Osteocyte (in vitro differentiated cells): ENCODE data around the gene DENND1A. TPM values are rescaled to one million over a fixed set of nuclear protein-coding genes. Genes with fewer than 3 reads are reported as not detected.

Source experiments
- DNase-seq: peaks from one replicate; pipeline ENCODE4 v3.0.0; 2021; ENCODE audit warnings: mixed read lengths; ENCODE audit not compliant: unreplicated experiment; ENCODE audit errors: extremely low spot score
- H3K27ac Mint-ChIP-seq: one replicate; pipeline ENCODE4 v1.8.0; 2021; ENCODE audit warnings: mild to moderate bottlenecking, mixed read lengths; ENCODE audit not compliant: unreplicated experiment
- H3K27me3 Mint-ChIP-seq: one replicate; pipeline ENCODE4 v1.8.0; 2021; ENCODE audit warnings: mixed read lengths; ENCODE audit not compliant: unreplicated experiment
- H3K36me3 Mint-ChIP-seq: one replicate; pipeline ENCODE4 v1.8.0; 2021; ENCODE audit warnings: mixed read lengths; ENCODE audit not compliant: unreplicated experiment
- H3K4me1 Mint-ChIP-seq: one replicate; pipeline ENCODE4 v1.8.0; 2021; ENCODE audit warnings: mixed read lengths; ENCODE audit not compliant: unreplicated experiment
- H3K4me3 Mint-ChIP-seq: one replicate; pipeline ENCODE4 v1.8.0; 2021; ENCODE audit warnings: mild to moderate bottlenecking, moderate library complexity, mixed read lengths; ENCODE audit not compliant: unreplicated experiment
- H3K9me3 Mint-ChIP-seq: one replicate; pipeline ENCODE4 v1.8.0; 2021; ENCODE audit warnings: mixed read lengths; ENCODE audit not compliant: unreplicated experiment
- total RNA-seq: library from RNA; stranded (reverse); gene quantifications from 2 replicates; pipeline ENCODE4 v1.2.1, GENCODE V29; 2021
- TF ChIP-seq, protein P1 (sequence below): fragments of 200-600 bp; sonication (generic); IDR thresholded peaks from 2 replicates; pipeline ENCODE4 v1.5.0; 2021; ENCODE audit warnings: antibody characterized with exemption, mild to moderate bottlenecking, moderate library complexity

The DENND1A gene
- total RNA-seq, 1 donor from 2014 or later = 19.8 TPM

GRCh38 chr9:123380852-123381705 is 548.8 kb downstream of the DENND1A start:
- Mint-ChIP-seq H3K9me3 (no peaks in the 10 kb centered on the region), H3K27ac (no peak overlapping the region), H3K36me3 (peaks cover 3% of the 10 kb centered on the region), H3K4me3 (no peak overlapping the region), H3K4me1 (peaks cover 20% of the 10 kb centered on the region), H3K27me3 (no peaks in the 10 kb centered on the region)
- DNase-seq = no peak
- TF ChIP-seq, protein P1, sequence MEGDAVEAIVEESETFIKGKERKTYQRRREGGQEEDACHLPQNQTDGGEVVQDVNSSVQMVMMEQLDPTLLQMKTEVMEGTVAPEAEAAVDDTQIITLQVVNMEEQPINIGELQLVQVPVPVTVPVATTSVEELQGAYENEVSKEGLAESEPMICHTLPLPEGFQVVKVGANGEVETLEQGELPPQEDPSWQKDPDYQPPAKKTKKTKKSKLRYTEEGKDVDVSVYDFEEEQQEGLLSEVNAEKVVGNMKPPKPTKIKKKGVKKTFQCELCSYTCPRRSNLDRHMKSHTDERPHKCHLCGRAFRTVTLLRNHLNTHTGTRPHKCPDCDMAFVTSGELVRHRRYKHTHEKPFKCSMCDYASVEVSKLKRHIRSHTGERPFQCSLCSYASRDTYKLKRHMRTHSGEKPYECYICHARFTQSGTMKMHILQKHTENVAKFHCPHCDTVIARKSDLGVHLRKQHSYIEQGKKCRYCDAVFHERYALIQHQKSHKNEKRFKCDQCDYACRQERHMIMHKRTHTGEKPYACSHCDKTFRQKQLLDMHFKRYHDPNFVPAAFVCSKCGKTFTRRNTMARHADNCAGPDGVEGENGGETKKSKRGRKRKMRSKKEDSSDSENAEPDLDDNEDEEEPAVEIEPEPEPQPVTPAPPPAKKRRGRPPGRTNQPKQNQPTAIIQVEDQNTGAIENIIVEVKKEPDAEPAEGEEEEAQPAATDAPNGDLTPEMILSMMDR = no peak

GRCh38 chr9:123378956-123379660 is 550.8 kb downstream of the DENND1A start:
- TF ChIP-seq, protein P1 = no peak
- Mint-ChIP-seq H3K4me1 (peaks cover 29% of the 10 kb centered on the region), H3K36me3 (peaks cover 3% of the 10 kb centered on the region), H3K27ac (no peak overlapping the region), H3K27me3 (no peaks in the 10 kb centered on the region), H3K4me3 (no peak overlapping the region), H3K9me3 (no peaks in the 10 kb centered on the region)
- DNase-seq = no peak

- H3K9me3 Mint-ChIP-seq = no peaks in the 10 kb centered on the region
Measured at GRCh38 chr9:123378025-123378424, 551.9 kb downstream of the DENND1A start.

GRCh38 chr9:123377211-123377971 is 552.5 kb downstream of the DENND1A start:
- Mint-ChIP-seq H3K4me3 (no peak overlapping the region), H3K27ac (no peak overlapping the region), H3K9me3 (no peaks in the 10 kb centered on the region), H3K4me1 (peaks cover 34% of the 10 kb centered on the region), H3K36me3 (no peaks in the 10 kb centered on the region), H3K27me3 (peaks cover 4% of the 10 kb centered on the region)
- no peak for DNase-seq
- TF ChIP-seq, protein P1 = no peak

More at GRCh38 chr9:123378025-123378424, 551.9 kb downstream of the DENND1A start:
- no peaks in the 10 kb centered on the region for H3K36me3 Mint-ChIP-seq
- H3K4me1 Mint-ChIP-seq = peaks cover 32% of the 10 kb centered on the region
- H3K4me3 Mint-ChIP-seq = no peak overlapping the region
- TF ChIP-seq, protein P1 = no peak
- no peaks in the 10 kb centered on the region for H3K27me3 Mint-ChIP-seq
- H3K27ac Mint-ChIP-seq = no peak overlapping the region
- no peak for DNase-seq
